GM21723 (cell line): ENCODE data around the gene FAM219A.

Source experiments
- ATAC-seq: cut with Tn5 transposase; IDR thresholded peaks from one replicate; pipeline ENCODE4 v1.9.1; 2021; ENCODE audit warnings: mild to moderate bottlenecking, moderate library complexity; ENCODE audit not compliant: unreplicated experiment

FAM219A gene

DNA sequence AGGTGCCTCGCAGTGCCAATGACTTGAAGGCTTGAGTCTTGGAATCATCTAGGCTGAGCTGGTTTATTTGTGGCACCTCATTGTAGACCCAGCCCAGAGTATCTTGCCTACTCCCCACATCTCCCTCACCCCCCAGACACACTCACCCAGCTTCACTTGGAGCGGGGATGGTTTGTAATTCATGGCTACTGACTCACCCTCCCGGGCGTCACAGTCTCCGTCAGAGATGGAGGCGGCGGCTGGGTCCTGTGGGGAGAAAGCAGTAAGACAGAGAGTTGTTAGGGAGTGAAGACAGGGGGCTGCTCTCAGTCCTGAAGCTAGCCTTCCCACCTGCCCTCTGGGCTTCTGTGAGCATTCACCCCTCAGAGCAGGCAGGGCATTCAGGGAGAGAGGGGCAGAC is 52.7 kb downstream of the FAM219A start:
- ATAC-seq, result no peak

DNA sequence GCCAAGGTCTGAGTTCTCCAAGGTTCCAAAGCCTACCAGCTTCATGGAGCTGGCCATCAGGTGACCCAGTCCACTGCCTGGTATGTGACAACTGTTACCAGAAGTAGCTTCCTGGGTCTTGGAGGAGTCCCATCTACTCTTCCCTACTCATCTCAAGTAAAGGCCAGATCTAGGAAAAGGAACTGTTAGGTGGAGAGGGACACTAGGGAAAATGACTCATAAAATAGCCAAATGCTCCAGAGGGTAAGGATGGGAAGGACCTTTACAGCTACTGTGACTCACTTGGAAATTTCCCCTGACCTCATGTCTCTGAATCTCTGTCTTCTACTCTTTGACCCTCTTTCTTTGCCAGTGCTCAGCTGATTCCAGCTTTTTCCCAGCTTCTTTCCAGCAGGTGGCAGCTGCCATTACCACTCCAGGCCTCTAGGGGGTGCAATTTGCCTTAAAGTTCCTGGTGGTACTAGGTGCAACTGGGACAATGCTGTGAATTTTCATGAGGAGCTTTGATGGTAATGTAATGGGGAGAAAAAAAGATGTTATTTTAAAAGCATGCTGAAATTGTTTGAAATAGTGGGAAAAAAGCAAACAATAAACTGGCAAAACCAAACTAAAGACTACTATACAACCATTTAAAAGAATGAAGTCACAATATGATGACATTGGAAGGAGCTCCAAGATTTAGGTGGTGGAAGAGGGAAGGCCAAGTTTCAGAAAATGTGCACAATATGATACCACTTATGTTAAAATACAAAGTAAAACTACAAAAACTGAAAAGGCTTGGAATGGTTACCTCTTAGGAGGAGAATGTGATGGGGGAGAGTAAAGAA is 54.6 kb downstream of the FAM219A start:
- ATAC-seq, result no peak

DNA sequence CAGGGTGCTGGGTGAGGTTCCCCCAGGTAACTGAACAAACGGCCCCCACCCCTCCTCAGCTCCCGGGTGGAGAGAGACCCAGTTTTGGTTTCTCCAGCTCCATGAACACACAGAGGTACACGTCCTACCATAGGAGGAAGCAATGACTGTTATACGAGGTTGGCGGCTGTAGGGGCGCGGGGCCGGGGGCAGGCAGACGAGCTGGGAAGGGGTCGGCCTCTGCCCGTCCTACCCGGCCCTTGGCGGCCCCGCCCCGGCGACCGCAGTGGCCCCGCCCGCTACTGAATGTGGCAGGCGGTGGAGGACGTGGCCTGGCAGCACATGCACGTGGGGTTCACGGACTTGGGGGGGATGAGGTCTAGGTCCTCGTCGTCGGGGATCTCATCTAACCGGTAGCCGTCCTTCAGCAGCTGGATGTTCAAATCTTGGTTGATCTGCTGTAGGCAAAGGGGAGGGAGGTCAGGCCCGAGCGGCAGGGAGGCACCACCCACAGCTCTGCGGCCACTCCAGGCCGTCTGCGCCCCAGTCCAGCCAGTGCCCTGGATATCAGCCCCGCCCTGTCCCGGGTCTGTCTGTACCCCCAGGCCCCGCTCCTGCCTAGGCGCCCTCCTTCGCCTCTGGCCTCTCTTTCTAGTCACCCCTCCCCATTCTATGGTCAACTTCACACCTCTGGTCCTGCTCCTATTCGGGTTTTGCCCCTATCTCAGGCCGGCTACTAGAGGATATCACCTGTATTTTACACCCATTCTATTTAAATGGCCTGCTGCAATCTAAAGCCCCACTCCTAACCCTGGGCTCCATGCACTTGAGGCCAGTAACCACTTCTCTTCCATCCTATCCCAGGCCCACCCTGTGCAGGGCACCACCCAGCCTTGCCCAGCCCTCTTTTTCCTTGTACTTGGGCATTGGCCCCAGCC is 57.4 kb downstream of the FAM219A start:
- ATAC-seq, result no peak

DNA sequence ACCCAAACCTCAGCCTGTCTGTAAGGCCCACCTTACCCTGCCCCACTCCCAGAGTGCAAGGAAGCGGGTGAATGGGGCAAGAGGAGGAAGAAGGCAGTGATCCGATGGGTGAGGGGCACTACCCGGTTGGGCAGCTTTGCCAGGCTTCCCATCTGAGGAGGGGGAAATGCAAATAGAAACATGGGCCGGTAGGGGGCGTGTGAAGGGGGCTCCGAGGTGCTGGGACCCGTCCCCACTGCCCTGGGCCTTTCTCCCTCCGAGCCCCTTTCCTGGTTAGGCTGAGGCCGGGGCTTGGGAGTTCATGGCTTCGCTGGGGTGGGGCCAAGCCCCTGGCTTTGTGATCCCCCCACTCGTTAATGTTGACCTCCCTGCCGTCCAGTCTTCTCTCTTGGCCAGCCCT is 58.1 kb downstream of the FAM219A start:
- no peak for ATAC-seq

DNA sequence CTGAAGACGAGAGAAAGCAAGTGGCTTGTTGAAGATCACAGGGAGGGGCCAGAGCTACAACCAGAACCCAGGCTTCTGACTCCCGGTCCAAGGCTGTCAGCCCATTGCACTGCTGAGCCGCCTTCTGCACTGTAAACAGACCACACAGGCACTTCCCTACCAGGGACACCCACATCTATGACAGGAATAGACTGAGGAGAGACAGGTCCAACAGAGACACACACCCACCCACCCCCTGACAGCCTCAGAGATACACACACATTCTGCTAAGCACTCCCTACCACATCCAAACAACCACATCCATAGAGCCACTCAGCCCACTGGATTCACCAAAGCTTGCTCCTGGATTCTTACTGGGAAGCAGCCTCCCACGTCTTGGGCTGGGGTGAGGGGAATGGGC is 58.6 kb downstream of the FAM219A start:
- ATAC-seq, result no peak

DNA sequence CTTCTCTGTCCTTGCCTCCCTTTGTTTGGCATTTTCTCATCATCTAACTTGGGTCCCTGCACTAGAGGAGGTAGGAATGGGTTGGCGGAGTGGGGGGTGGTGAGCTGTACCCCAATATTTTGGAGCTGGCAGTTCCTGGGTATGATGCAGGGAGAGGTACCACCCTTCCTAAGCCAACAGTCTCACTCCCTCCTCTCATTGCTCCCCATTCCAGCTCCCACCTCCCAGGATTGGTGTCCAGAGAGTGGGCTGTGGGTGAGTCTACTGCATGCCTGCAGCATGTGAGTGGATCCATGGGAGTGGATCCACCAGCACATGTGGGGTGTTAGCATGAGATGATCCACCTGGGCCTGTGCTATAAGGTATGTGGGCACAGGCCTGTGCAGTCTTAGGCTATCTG is 59.5 kb downstream of the FAM219A start:
- ATAC-seq, result no peak

DNA sequence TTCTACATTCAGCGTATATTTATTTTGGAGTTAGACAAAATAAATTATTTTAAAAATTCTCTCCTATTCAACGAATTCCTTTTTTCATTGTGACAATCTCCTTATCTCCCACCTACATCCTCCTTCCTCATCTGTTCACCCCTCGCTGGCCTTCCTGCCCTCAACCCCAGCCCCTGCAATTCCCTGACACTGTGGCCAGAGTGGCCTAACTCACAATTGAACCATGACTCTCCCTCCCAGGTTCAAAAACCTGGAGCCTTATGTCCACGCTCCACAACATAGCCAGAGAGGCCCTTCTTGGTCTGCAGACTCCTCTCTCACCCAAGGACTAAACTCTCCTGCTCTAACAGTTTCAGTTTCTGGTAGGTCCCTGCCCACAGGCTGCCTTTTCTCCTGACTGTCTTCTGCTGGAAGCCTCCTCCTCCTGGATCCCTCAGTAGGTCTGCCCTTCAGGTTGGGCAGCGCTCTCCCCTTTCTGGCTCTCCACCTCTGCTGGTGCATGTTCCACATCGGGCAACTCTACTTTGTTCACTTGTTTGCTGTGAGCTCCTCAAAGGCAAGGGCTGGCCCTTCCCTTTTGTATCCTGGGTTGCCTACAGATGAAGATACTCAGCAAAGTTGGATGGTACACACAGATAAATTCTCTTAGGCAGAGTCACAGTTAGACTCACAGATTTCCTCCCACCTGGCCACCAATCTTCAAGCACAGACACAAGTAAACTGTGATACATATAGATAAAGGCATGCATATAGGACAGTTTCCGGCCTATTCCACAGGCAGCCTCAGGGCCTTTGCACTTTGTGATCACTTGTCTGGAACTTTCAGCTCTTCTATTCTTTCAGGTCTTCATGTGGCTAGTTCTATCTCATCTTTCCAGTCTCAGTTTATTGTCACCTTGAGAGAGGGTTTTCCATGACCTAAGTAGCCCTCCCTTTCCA is 61.8 kb downstream of the FAM219A start:
- ATAC-seq, result no peak

DNA sequence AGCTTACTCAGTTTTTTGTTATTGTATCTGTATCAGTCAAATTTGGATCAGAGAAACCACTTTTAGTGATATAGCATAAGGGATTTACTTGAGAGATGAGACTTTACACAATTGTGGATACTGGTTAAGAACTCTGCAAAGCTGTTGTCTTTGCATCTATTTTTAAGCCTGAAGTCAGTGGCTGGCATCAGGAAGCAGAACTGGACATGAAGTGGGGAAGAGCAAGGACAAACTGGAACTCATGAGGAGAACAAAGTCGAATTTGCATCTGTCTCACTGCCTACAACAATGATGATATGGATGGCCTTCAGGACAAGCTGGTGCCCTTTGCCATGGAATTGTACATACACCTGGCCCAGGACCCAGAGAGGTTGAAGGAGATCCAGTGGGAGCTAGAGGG is 65.9 kb downstream of the FAM219A start:
- no peak for ATAC-seq

DNA sequence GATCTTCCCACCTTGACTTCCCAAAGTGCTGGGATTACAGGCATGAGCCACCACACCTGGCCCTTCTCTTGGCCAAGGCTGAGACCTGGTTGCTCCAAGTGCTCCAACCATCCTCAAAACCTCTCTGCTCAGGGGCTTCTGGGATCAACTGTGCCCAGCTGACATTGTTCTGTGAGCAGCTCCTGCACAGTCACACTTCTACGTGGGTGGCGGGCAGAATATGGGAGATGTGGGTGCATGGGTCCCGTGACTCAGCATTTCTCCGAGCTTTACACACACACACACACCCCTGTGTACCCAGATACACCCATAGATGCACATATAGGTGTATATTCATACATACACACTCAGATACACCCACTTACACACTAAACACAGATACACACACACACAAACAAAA is 71.1 kb downstream of the FAM219A start:
- no peak for ATAC-seq

DNA sequence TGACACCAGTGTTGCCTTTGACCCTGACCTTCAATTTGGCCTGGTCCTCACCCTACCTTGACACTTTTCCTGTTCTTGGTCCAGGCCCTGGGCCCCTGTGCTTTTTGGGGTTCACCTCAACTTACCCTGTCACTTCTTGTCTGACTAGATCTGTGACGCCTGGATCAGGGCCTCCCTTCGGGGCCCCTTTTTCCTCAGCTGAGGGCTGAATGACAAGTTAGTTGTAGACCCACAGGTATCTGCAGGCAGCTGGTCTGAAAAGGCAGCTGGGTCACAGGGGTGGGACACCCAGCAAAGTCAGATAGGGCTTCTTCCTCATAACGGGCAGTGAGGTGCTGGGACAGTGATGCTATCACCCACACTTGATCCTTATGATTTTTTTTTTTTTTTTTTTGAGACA is 71.7 kb downstream of the FAM219A start:
- no peak for ATAC-seq

DNA sequence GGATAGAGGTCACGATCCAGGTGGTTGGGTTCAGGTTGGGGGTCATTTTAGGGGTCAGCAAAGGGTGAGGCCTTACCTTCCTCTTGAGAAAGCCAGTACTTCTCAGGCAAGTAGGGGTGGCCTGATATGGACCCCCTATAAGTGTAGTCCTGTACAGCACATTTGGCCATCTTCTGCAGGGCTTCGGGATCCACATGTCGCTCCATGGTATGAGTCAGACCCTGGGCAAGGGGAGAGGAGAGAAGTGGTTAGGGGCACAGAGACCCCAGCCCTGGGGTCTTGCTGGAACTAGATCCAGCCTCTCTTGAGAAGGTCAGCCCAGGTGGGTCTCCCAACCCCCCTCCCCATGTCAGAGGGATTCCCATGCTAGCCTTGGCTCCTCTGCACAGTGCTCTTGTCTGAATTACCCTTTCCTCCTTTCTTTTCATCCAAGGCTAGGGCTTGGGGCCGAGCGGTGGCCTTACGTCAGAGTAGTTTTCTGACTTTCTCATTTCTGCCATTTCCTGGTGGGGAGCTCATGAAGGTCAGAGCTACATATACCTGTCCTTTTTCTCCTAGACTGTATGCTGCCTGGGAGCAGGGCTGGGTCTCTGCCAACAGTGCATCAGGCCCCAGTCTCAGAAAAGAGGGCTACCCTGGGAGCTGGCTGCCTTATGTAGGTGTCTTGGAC is 72.7 kb downstream of the FAM219A start:
- ATAC-seq, result no peak

DNA sequence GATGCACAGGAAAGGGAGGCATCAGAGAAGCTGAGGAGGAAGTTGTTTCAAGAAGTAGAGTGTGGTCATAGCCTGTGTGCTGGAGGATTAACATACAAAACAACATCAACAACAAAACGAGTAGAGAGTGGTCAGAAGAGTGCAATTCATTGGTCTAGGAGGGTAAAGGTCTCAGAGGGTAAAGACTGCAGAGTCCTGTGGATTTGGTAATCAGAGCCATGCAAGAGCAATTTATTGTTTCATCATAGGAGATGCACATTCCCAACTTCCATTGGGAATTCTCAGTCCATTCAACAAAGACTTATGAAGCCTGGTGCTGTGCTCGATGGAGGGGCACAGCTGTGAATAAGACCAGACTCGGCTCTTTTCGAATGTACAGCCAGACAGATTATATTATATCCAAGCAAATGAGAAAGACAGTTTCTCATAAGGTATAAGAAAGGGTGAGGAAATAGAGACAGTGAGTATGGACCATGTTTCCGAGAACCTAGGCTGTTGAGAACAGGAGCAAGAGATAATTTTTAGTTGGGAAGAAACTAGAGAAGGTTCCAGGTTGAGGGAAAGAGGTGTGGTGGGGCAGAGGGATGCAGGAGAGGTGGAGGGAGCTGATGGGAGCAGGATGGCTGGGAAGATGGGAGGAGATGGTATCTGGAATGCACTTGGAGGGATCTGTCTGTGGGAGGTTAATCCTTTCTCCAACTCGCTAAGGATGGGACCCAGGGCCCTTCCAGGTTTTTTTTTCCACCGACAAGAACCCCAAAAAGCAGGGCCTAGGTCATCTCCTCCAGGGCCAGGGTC is 73.8 kb downstream of the FAM219A start:
- ATAC-seq, result no peak

DNA sequence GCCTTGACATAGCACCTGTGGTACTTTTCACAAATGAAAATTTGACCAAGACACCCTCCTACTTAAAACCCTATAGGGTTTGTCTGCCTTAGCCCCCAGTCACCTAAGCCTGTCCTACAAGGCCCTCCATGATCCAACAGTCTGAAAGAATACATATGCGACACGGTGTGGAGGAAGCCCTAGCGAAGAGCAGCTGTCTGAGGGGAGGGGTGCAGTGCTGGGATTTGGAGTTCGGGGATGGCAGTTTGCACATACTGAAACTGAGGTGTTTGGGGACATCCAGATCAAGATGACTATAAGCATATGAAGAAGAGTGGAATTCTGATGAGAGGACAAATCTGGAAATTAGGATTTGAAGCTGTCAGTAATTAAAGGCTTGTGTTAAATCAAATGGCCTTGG is 74.5 kb downstream of the FAM219A start:
- no peak for ATAC-seq

DNA sequence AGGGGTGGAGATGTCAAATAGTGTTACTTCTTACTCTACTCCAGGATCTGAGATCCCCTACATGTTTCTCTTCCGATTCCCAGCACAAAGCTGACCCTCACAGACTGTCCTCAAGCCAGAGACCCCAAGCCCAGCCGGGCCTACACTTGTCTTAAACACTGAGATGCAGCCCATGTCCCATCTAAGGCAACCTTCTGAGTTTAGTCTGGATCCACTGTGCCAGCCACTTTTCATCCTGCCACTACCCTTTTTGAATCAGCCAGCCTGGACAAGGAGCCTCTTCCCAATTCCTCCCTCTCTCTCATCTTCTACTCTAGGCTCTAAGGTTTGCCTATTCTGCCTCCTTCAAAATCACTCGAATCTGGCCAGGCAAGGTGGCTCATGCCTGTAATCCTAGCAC is 75.5 kb downstream of the FAM219A start:
- no peak for ATAC-seq

DNA sequence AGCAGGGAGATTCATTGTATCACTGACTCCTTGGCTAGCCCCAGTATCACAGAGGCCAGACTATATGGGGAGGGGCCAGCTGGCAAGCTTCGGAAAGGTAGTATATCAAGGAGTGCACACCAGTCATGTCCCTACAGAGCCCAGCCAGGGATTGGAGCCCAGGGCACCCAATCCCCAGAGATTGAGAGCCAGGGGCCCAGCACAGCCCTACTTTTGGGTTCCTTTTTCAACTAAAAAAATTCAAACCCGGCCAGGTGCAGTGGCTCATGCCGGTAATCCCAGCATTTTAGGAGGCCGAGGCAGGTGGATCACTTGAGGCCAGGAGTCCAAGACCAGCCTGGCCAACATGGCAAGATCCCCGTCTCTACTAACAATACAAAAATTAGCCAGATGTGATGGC is 76.3 kb downstream of the FAM219A start:
- ATAC-seq, result no peak

DNA sequence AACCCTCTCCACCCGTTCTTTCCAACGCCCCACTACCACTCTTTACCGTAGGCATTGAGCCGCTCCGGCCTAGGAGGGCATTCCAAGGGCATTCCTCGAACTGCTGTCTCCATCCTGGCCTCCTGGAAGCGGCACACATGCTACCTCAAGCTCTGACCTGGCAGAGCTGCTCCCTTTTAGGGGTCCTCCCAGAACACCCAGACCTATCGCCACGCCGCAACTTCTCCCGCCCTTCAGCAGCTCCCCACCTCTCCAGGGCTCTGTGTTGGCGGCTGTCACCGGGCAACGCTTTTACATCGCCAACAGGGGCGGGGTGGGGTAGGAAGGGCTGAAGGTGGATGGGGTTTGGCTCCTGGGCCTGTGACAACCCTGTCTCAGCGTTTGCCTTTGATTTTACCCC is 77.0 kb downstream of the FAM219A start:
- no peak for ATAC-seq

DNA sequence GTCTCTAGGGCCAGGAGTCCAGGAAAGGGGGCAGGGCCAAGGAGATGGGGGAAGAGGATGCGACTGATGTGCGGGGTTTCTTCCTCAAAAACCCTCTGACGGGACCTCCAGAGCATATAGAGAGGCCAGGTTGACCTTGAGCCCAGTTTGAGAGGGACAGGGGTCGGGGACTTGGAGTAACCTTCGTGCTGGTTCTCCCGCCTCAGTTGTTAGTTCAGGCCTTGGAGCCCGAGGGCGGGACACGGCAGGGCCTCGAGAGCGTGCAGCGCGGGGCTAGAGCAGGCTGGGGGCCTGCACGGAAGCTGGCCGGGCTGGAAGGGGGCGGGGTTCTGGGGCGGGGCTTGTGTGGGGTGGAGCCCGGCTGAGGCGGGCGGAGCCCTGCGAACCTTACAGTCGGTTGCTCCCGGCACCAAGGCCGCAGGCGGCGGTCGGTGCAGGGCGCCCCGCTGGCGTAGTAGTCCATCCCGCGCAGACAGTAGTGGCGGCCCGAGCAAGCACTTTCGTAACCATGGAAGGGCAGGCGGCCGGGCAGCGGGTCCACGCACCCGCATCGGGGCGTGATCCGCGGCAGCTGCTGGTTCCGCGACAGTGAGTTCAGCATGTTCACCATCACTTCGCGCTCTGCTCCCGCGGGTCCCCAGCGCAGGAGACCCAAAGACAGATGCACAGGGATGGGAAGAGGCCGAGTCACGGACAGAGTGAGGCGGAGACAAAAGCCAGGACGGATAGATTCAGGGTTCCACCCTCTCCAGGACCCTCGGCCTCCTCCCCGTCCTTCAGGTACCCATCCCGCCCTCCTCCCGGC is 77.7 kb downstream of the FAM219A start:
- ATAC-seq, result peak; percentile 31

DNA sequence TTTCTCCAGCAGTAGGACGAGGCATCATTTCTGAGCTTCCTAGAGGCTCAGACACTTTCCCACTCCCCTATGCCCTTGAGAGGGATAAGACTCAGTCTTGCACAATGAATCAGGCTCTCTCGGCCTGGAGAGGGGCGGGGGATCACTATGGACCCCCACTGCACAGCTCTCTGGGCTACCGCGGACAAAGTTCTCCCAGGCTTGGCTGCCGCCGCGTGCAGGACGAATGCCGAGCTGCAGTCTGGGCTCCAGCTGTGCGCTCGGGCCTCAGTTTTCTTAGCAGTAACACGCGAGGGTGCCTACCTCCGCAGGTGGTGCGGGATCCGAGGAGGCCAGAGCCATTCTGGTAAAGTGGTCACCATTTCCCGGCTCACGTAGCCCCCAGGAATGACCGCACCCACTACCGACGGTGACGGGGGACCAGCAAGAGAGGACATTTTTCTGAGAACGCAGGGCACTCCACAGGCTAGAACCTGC is 78.3 kb downstream of the FAM219A start:
- no peak for ATAC-seq
